Measurements from ENCODE around the gene GORASP1. TPM values are rescaled to one million over a fixed set of nuclear protein-coding genes. Genes with fewer than 3 reads are reported as not detected.

The GORASP1 gene
- total RNA-seq, 1 experiment from 2014 or later, result 23.1 TPM

GRCh38 chr3:39144748-39145380, 37.4 kb upstream of the GORASP1 start:
- no peak overlapping the region for H3K4me3 ChIP-seq
- H3K36me3 ChIP-seq, result peaks cover 14% of the 10 kb centered on the region
- no peak for DNase-seq
- H3K27me3 ChIP-seq, result no peaks in the 10 kb centered on the region
- H3K27ac ChIP-seq, result no peak overlapping the region
- H3K9me3 ChIP-seq (replicated peaks), result no peaks in the 10 kb centered on the region
- H3K4me1 ChIP-seq, result peaks cover 47% of the 10 kb centered on the region

GRCh38 chr3:39144095-39144747, 36.8 kb upstream of the GORASP1 start:
- Histone ChIP-seq H3K27me3 (no peaks in the 10 kb centered on the region), H3K27ac (no peak overlapping the region), H3K4me1 (peaks cover 43% of the 10 kb centered on the region), H3K9me3 (replicated peaks) (no peaks in the 10 kb centered on the region), H3K36me3 (peaks cover 14% of the 10 kb centered on the region), H3K4me3 (no peak overlapping the region)
- no peak for DNase-seq

GRCh38 chr3:39143051-39143885, 35.8 kb upstream of the GORASP1 start:
- H3K36me3 ChIP-seq, result peaks cover 14% of the 10 kb centered on the region
- no peak for DNase-seq

GRCh38 chr3:39142067-39142466, 34.6 kb upstream of the GORASP1 start:
- Histone ChIP-seq H3K4me1 (peaks cover 28% of the 10 kb centered on the region), H3K27me3 (no peaks in the 10 kb centered on the region), H3K4me3 (no peak overlapping the region), H3K27ac (peak overlapping the region; percentile 28; the same call in 1 of the 2 replicates), H3K9me3 (replicated peaks) (no peaks in the 10 kb centered on the region), H3K36me3 (peaks cover 14% of the 10 kb centered on the region)
- peak; percentile 61 to 68 for DNase-seq

More at GRCh38 chr3:39143051-39143885, 35.8 kb upstream of the GORASP1 start:
- H3K27me3 ChIP-seq, result no peaks in the 10 kb centered on the region
- H3K4me3 ChIP-seq, result no peak overlapping the region
- no peak overlapping the region for H3K27ac ChIP-seq
- no peaks in the 10 kb centered on the region for H3K9me3 ChIP-seq (replicated peaks)
- peaks cover 40% of the 10 kb centered on the region for H3K4me1 ChIP-seq

GRCh38 chr3:39141171-39141995, 34.0 kb upstream of the GORASP1 start:
- peak overlapping the region; percentile 28; the same call in 1 of the 2 replicates for H3K27ac ChIP-seq
- no peak overlapping the region for H3K4me3 ChIP-seq
- H3K4me1 ChIP-seq, result peaks cover 21% of the 10 kb centered on the region
- DNase-seq, result no peak
- H3K27me3 ChIP-seq, result no peaks in the 10 kb centered on the region
- no peaks in the 10 kb centered on the region for H3K9me3 ChIP-seq (replicated peaks)
- peaks cover 14% of the 10 kb centered on the region for H3K36me3 ChIP-seq

GRCh38 chr3:39140341-39140971, 33.0 kb upstream of the GORASP1 start:
- H3K36me3 ChIP-seq, result peaks cover 11% of the 10 kb centered on the region
- peaks cover 13% of the 10 kb centered on the region for H3K4me1 ChIP-seq
- no peak overlapping the region for H3K27ac ChIP-seq

DNA sequence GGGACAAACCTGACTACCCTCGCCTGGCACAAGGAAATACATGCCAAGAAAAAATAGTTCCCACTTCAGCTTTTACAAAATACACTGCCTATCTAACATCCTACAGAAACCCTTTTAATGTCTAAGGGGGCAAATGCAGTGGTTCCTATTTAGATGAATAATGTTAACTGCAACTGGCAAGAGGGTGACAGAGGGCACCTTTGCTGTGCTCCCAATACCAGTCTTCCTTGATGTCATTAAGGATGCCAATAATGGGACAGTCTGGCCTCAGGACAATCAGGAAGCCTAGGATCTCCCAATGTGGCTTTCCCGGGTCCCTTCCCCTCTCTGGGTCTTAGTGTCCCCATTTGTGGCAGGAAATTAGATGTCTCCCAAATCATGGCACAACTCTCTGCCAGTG, 32.0 kb upstream of the GORASP1 start:
- H3K36me3 ChIP-seq, result peaks cover 8% of the 10 kb centered on the region
- H3K27me3 ChIP-seq, result no peaks in the 10 kb centered on the region
- no peak overlapping the region for H3K27ac ChIP-seq
- H3K4me3 ChIP-seq, result no peak overlapping the region
- H3K4me1 ChIP-seq, result peaks cover 13% of the 10 kb centered on the region
- no peaks in the 10 kb centered on the region for H3K9me3 ChIP-seq (replicated peaks)
- DNase-seq, result no peak

More at GRCh38 chr3:39140341-39140971, 33.0 kb upstream of the GORASP1 start:
- Histone ChIP-seq H3K27me3 (no peaks in the 10 kb centered on the region), H3K9me3 (replicated peaks) (no peaks in the 10 kb centered on the region), H3K4me3 (no peak overlapping the region)
- DNase-seq, result no peak

GRCh38 chr3:39138804-39139415, 31.5 kb upstream of the GORASP1 start:
- Histone ChIP-seq H3K36me3 (peaks cover 8% of the 10 kb centered on the region), H3K4me3 (no peak overlapping the region), H3K27ac (no peak overlapping the region), H3K27me3 (no peaks in the 10 kb centered on the region), H3K9me3 (replicated peaks) (no peaks in the 10 kb centered on the region), H3K4me1 (peaks cover 13% of the 10 kb centered on the region)
- no peak for DNase-seq

- Histone ChIP-seq H3K9me3 (replicated peaks) (no peaks in the 10 kb centered on the region), H3K27me3 (no peaks in the 10 kb centered on the region), H3K27ac (no peak overlapping the region), H3K4me1 (peaks cover 13% of the 10 kb centered on the region), H3K36me3 (peaks cover 8% of the 10 kb centered on the region), H3K4me3 (no peak overlapping the region)
- DNase-seq, result no peak
Measured at GRCh38 chr3:39137991-39138803, 30.8 kb upstream of the GORASP1 start.

DNA sequence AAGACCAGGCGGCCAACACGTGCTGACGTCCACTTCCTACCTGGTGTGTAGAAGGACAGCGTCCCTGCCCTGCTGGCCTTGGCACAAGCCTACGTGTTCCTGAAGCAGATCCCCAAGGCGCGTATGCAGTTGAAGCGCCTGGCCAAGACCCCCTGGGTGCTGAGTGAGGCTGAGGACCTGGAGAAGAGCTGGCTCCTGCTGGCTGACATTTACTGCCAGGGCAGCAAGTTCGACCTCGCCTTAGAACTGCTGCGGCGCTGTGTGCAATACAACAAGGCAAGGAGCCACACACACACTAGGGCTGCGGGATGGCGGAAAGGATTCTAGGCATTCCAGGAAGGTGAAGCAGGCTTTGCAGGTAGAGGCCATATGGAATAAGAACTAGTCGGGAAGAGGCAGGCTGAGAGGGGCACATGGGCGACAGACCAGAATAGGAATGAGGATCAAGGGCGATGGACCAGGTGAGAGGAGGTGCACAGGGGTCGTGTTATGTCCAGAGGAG, 30.1 kb upstream of the GORASP1 start:
- Histone ChIP-seq H3K27ac (no peak overlapping the region), H3K27me3 (no peaks in the 10 kb centered on the region), H3K4me3 (no peak overlapping the region), H3K4me1 (peaks cover 8% of the 10 kb centered on the region), H3K36me3 (peaks cover 4% of the 10 kb centered on the region), H3K9me3 (replicated peaks) (no peaks in the 10 kb centered on the region)
- no peak for DNase-seq

- no peak overlapping the region for H3K4me3 ChIP-seq
- H3K4me1 ChIP-seq, result peaks cover 1% of the 10 kb centered on the region
- no peak for DNase-seq
- no peak overlapping the region for H3K27ac ChIP-seq
- H3K27me3 ChIP-seq, result no peaks in the 10 kb centered on the region
- H3K9me3 ChIP-seq (replicated peaks), result no peaks in the 10 kb centered on the region
- H3K36me3 ChIP-seq, result peaks cover 3% of the 10 kb centered on the region; the same call in 1 of the 2 replicates
Measured at GRCh38 chr3:39136533-39137434, 29.4 kb upstream of the GORASP1 start.

DNA sequence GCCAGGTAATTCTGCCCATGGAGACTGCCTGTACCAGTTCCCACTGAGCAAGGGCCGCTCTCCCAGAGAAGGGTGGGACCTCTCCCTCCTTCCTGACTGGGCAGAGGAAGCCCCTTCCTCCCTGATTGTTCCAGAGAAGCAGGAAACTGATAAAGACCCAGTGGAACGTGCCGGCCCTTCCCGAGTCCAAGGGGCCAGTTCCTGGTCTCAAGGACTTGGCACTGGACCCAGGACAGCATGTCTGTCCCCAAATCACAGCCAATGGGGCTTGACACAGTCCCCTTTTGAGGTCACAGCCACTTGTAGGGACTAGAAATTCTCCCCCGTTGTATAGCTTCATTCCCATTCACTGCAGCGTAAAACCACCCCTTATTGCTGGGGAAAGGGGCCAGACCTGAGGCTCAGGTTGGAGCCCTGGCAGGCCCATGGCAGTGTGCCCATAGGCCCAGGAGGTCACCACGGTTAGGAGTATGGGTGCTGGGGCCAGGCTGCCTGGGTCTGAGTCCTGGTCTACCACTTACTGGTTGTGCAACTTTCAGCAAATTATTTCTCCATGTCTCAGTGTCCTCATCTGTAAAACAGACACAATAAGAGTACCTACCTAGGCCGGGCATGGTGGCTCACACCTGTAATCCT, 27.9 kb upstream of the GORASP1 start:
- no peaks in the 10 kb centered on the region for H3K27me3 ChIP-seq

More for the DNA sequence above, 27.9 kb upstream of the GORASP1 start:
- Histone ChIP-seq H3K36me3 (no peaks in the 10 kb centered on the region), H3K9me3 (replicated peaks) (no peaks in the 10 kb centered on the region), H3K27ac (no peak overlapping the region), H3K4me3 (no peak overlapping the region), H3K4me1 (no peaks in the 10 kb centered on the region)
- no peak for DNase-seq
